Measurements from ENCODE around the gene TPSG1. TPM values are rescaled to one million over a fixed set of nuclear protein-coding genes. Genes with fewer than 3 reads are reported as not detected.

The TPSG1 gene
- total RNA-seq, 2 donors from 2014 or later, result 32.6 to 34.3 TPM

DNA sequence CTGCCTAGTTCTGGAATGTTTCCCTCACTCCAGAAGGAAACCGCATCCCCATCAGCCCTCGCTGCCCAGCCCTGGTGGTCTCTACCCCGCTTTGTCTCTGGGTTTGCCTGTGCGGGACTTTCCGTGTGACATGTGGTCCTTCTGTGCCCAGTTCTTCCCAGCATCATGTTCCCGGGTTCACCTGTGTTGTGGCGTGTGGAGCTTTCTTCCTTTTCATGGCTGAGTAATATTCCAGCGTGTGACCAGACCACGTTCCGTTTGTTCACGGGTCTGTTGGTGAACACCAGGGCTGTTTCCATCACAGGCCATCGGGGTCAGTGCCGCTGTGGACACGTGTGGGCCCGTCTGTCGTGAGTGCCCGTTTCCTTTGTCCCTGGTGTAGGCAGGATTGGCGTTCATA is 40.1 kb downstream of the TPSG1 start:
- H3K27me3 ChIP-seq, result no peaks in the 10 kb centered on the region
- intact Hi-C loops (cut with DNase I), result no loop called here
- no peaks in the 10 kb centered on the region for H3K36me3 ChIP-seq
- H3K4me3 ChIP-seq, result no peak overlapping the region
- H3K27ac ChIP-seq, result no peak overlapping the region
- DNase-seq, result no peak
- TF ChIP-seq, protein P1, sequence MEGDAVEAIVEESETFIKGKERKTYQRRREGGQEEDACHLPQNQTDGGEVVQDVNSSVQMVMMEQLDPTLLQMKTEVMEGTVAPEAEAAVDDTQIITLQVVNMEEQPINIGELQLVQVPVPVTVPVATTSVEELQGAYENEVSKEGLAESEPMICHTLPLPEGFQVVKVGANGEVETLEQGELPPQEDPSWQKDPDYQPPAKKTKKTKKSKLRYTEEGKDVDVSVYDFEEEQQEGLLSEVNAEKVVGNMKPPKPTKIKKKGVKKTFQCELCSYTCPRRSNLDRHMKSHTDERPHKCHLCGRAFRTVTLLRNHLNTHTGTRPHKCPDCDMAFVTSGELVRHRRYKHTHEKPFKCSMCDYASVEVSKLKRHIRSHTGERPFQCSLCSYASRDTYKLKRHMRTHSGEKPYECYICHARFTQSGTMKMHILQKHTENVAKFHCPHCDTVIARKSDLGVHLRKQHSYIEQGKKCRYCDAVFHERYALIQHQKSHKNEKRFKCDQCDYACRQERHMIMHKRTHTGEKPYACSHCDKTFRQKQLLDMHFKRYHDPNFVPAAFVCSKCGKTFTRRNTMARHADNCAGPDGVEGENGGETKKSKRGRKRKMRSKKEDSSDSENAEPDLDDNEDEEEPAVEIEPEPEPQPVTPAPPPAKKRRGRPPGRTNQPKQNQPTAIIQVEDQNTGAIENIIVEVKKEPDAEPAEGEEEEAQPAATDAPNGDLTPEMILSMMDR (IDR thresholded peaks at IDR 0.05), result no peak
- no peaks in the 10 kb centered on the region for H3K4me1 ChIP-seq
- no peaks in the 10 kb centered on the region for H3K9me3 ChIP-seq
- H3K9ac ChIP-seq (ENCODE audit: low read depth in 2 of 2, low read length in 2 of 2), result no peak overlapping the region

- H3K27ac ChIP-seq, result no peak overlapping the region
- intact Hi-C loops (cut with DNase I), result no loop called here
- no peaks in the 10 kb centered on the region for H3K27me3 ChIP-seq
- no peaks in the 10 kb centered on the region for H3K36me3 ChIP-seq
- H3K4me1 ChIP-seq, result no peaks in the 10 kb centered on the region
- no peaks in the 10 kb centered on the region for H3K9me3 ChIP-seq
- TF ChIP-seq, protein P1 (IDR thresholded peaks at IDR 0.05), result no peak
- no peak overlapping the region for H3K4me3 ChIP-seq
- no peak for DNase-seq
- H3K9ac ChIP-seq (ENCODE audit: low read depth in 2 of 2, low read length in 2 of 2), result no peak overlapping the region
Observed at GRCh38 chr16:1184156-1184868, 40.8 kb downstream of the TPSG1 start.

GRCh38 chr16:1182950-1183907 is 41.8 kb downstream of the TPSG1 start:
- Histone ChIP-seq H3K36me3 (no peaks in the 10 kb centered on the region), H3K9ac (ENCODE audit: low read depth in 2 of 2, low read length in 2 of 2) (no peak overlapping the region), H3K27me3 (no peaks in the 10 kb centered on the region), H3K4me3 (no peak overlapping the region), H3K9me3 (no peaks in the 10 kb centered on the region), H3K4me1 (no peaks in the 10 kb centered on the region), H3K27ac (peak overlapping the region; percentile 26)
- intact Hi-C loops (cut with DNase I), result no loop called here
- TF ChIP-seq, protein P1 (IDR thresholded peaks at IDR 0.05), result no peak
- DNase-seq, result peak; percentile 47

- intact Hi-C loops (cut with DNase I), result no loop called here
- TF ChIP-seq, protein P1 (IDR thresholded peaks at IDR 0.05), result no peak
- peak overlapping the region; percentile 26 for H3K27ac ChIP-seq
- H3K4me1 ChIP-seq, result no peaks in the 10 kb centered on the region
- H3K36me3 ChIP-seq, result no peaks in the 10 kb centered on the region
- H3K4me3 ChIP-seq, result no peak overlapping the region
- DNase-seq, result peak; percentile 49
- no peak overlapping the region for H3K9ac ChIP-seq (ENCODE audit: low read depth in 2 of 2, low read length in 2 of 2)
- no peaks in the 10 kb centered on the region for H3K27me3 ChIP-seq
- H3K9me3 ChIP-seq, result no peaks in the 10 kb centered on the region
Observed at GRCh38 chr16:1182316-1182671, 42.8 kb downstream of the TPSG1 start.

DNA sequence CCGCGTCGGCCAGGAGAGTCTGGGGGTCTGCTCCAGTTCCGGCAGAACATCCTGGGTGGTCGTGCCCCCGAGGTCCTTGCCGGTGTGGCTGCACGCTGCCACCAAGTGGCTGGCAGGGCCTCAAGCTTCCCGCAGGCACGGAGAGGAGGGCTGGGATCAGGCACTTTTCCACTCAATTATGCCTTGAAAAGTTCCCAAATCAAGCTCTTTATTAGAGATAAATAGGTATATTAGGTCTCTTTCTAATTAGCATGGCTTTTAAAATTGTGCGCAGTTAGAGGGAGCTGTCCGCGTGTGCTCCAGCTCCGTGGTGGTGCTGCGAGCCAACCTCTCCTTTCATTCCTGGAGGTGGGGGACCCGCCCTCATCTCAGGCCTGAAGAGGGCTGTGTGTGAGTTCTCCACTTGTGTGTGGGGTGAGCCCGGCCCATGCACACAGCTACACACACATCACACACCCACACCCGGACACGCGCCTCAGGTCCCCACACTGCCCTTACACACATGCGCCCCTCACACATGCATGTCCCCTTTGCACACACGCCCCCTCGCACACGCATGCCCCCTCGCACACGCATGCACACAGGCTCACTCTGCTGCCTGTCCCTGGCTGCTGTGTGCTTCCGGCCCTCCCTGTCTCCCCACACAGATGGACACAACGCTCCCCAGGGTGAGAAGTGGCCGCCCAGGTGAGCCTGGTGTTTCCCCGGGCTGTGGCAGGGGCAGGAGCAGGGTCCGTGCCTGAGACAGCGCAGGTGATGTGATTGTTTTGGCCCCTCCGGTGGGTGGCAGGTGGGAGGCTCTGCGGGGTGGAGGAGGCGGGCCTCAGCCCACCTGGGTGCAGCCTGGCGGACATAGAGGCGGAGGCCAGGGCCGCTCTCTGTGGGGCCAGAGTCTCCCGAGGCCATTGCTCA is 43.4 kb downstream of the TPSG1 start:
- TF ChIP-seq, protein P1 (IDR thresholded peaks at IDR 0.05), result no peak
- Histone ChIP-seq H3K4me1 (no peaks in the 10 kb centered on the region), H3K27ac (peak overlapping the region; percentile 26), H3K9me3 (no peaks in the 10 kb centered on the region), H3K36me3 (no peaks in the 10 kb centered on the region), H3K27me3 (no peaks in the 10 kb centered on the region), H3K4me3 (no peak overlapping the region), H3K9ac (ENCODE audit: low read depth in 2 of 2, low read length in 2 of 2) (peak overlapping the region in 1 of 2 donors; percentile 14)
- intact Hi-C loops (cut with DNase I), result no loop called here
- DNase-seq, result no peak

Measured in colonic mucosa (tissue), 4 donors.